Stimulated activated CD4-positive, alpha-beta T cell treated with anti-CD3 and anti-CD28 coated beads, Interleukin-4, amount 100 ng/mL, for 48 hours (primary cell): Measurements from ENCODE around the gene PFN3.

Experiments
- DNase-seq, 2 donors: peaks; one replicate each; pipeline ENCODE4 v3.0.0-alpha.2; 2020; ENCODE audit warnings: low read depth in 2 of 2

Gene PFN3

DNA sequence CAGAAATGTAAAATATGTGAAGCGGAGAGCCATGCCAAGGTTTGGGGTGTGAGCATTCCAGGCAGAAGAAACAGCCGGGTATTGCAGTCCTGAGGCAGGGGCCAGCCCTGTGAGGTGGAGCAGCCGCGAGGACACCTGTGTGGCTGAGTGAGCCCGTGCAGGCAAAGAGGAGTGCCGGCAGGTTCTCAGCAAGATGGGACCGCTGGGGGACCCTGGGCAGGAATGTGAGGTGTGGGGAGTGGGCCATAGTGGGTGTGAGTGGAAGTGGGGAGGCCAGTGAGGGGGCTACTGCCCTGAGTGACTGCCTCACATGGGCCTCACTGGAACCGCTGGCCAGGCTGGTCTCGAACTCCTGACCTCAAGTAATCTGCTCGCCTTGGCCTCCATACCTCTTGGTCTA, 38.0 kb upstream of the PFN3 start:
- no peak for DNase-seq

DNA sequence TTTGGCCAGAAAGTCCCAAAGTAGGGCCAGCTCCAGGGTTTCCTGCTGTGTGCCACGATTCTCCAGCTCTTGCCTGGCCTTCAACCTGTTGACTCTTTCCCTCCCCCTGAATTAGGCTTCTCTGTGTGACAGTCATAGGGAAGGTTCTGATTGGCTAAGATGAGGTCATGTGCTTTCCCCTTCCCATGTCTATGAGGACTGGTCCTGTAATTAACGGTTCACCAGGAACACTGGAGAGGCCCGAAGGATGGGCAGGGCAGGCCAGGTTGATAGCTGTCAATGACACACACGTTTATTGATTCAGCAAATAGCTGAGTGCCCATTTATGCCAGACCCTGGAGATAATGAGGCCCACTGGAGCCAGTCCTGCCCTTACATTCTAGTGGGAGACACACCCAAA, 37.2 kb upstream of the PFN3 start:
- no peak for DNase-seq

DNA sequence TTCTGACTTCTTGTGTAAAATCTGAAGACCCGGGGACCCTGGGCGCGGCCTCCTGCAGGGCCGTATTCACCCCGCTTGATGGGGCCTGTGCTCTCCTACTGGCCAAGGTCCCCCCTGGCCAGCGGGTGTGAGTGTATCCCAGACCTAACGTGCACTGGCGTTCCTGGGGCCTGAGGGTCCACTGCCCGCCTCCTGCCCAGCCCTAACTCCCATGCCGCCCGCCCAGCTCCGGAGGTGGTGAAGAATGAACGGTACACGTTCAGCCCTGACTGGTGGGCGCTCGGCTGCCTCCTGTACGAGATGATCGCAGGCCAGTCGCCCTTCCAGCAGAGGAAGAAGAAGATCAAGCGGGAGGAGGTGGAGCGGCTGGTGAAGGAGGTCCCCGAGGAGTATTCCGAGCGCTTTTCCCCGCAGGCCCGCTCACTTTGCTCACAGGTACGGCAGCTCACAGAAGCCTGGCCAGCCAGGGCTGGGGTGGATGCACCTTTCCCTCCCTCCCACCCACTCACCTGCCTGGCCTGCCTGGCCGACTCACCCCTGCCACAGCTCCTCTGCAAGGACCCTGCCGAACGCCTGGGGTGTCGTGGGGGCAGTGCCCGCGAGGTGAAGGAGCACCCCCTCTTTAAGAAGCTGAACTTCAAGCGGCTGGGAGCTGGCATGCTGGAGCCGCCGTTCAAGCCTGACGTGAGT, 35.5 kb upstream of the PFN3 start:
- no peak for DNase-seq

DNA sequence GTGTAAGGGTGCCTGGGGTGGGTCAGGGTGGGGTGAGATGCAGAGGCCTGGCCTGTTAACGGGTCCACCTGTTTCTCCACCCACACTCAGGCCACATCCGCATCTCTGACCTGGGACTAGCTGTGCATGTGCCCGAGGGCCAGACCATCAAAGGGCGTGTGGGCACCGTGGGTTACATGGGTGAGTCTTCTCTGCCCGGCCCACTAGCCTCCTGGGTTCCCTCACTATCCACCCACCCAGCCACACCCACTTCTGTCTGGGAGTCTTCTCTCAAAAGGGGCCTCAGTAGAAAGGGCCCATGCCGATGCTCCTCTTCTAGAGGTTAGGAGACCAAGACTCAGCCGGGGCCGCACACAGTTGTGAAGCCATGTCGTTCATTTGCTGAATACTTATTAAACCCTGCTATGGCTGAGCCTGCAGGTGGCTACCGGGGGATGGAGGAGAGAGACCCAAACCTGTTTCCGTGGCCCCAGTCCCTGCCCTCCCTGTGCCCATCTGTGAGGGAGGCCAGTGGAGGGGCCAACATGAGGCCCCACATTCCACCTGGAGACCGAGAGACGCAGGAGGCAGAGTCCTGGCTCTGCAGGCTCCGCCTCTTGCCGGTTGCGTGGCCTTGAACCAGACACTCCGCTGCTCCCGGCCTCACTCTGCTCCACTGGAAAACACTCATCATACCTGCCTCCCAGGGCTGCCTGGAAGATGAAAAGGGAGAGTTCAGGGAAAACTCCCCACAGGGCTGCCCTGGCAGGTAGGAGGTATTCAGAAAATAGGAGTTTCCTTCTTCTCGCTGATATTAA, 34.7 kb upstream of the PFN3 start:
- DNase-seq = no peak

DNA sequence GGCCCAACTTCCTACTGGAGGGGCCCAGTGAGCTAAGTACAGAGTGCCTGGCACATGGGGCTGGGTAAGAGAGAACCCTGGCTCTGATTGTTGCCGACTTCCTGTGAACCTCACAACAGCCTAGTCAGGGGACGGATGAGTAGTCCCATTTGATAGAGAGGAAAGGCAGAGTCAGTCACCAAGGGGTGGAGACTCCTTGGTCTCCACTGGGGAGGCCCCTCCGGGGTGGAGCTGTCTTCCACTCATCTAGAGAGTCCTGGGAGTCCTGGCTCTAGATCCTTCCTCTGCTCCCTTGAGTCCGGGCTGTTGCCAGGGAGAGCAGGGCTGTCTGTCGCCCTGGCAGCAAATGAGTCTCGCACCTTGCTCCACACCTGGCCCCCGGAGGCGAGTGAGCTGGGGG, 34.0 kb upstream of the PFN3 start:
- DNase-seq = peak; percentile 50 to 64

DNA sequence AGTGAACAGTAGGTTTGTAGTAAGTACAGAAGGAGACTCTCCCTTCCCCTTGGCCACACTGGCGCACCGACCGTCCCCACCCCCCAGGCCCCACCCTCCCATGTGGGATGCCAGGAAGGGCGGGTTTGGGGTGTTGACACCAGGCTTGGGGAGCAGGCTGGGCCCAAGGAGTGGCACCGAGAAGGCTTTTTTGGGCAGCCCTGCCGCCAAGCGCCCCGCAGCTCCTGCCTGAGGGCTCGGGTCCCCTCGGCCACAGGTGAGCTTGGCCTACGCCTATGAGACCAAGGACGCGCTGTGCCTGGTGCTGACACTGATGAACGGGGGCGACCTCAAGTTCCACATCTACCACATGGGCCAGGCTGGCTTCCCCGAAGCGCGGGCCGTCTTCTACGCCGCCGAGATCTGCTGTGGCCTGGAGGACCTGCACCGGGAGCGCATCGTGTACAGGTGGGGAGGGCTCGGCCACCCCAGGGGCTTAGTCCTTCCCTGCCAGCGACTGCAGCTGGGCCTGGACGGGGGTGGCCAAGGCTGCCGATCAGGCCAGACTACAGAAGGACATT, 33.3 kb upstream of the PFN3 start:
- DNase-seq = no peak

DNA sequence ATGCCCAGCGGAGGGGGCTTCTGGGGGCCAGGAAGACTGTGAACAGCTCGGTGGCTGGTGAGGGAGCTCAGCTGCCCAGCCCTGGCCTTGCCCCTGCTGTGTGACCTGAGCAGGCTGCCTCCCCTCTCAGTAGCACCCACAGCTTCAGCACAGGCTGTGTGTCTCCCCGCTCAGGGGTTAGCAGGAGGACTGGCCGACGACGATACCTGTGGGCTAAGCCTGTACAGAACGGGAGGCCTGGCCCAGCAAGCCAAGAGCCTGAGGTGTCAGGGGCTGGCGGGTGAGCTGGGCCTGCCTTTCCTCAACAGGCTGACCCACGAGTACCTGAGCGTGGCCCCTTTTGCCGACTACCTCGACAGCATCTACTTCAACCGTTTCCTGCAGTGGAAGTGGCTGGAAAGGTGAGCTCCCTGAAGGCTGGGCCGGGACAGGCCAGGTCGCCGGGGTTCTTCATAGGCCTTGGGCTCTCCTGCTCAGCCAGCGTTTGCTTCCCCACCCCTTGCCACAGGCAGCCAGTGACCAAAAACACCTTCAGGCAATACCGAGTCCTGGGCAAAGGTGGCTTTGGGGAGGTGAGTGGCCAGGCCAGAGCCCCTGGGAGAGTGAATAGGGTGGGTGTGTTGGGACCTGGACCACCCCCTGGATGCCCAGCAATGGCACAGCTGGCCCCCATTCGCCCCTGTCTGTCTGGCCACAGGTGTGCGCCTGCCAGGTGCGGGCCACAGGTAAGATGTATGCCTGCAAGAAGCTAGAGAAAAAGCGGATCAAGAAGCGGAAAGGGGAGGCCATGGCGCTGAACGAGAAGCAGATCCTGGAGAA, 32.6 kb upstream of the PFN3 start:
- no peak for DNase-seq

DNA sequence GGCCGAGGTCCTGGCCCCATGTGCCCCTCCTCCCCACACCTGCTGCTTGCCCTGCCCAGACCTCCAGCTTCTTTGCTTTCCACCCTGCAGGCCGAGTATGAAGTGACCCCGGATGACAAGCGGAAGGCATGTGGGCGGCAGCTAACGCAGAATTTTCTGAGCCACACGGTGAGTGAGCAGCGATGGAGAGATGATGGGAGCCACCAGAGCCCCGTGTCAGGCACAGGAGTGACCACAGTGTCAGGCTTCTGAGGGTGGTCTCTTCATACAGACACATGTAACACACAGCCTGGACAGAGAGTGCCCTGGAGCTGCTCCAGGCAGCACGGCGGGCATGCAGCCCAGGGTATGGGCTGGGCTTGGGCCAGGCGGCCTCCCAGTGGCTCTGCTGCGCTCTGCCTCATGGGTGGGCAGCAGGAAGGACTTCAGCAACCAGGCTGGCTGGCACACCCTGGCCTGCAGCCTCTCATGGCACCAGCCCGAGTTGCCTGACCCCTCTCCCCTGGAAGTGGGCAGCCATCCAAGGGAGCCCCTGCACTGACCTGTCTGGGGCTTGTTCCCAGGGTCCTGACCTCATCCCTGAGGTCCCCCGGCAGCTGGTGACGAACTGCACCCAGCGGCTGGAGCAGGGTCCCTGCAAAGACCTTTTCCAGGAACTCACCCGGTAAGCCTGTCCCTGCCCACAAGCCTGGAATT, 31.8 kb upstream of the PFN3 start:
- peak; percentile 52 to 58 for DNase-seq

DNA sequence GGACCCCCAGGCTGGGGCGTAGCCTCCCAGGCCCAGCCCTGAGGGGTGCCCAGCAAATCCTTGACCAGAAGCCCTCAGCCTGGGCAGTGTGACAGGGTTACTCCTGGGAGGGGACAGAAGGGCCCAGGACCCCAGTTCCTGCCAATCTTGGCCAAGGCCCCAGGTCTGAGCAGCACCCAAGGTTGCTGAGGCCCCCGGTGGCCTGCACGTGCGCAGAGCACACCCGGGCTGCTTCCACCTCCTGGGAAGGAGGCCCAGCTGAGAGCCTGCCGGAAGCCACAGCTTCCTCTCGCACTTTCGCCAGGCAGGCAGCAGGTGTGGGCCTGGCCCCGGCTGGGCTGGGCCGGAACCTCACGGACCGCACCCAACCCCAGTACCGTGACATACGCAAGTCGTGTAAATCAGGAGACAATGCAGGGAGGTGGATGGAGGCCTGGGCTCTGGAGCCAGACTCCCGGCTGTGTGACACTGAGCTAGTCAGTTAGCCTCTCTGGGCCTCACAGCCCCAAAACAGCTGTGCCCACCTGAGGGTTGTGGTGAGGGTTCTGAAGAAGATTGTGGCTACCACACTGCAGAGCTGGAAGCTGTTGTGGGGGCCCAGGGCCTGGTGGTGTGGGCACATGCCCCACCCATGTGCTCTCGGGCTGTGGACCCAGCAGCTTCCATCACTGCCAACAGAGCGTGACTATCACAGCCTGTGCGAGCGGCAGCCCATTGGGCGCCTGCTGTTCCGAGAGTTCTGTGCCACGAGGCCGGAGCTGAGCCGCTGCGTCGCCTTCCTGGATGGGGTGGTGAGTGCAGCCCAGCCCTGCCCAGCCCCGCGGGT, 31.1 kb upstream of the PFN3 start:
- DNase-seq = peak; percentile 65 to 71

DNA sequence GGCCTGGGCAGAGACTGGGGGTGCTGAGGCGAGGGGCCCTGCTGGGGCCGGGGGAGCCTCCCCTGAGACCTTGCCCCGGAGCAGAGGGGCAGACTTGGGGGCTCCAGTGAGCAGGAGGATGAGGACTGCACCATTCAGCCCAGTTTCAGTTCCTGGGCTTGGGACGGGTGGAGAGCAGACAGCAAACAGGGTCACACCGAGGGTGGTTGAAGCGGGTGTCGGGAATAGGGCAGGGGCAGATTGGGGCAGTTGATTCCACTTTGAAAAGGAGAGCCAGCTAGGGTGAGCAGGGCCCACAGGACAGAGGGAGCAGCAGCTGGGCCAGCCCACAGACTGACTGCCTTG, 30.5 kb upstream of the PFN3 start:
- no peak for DNase-seq

DNA sequence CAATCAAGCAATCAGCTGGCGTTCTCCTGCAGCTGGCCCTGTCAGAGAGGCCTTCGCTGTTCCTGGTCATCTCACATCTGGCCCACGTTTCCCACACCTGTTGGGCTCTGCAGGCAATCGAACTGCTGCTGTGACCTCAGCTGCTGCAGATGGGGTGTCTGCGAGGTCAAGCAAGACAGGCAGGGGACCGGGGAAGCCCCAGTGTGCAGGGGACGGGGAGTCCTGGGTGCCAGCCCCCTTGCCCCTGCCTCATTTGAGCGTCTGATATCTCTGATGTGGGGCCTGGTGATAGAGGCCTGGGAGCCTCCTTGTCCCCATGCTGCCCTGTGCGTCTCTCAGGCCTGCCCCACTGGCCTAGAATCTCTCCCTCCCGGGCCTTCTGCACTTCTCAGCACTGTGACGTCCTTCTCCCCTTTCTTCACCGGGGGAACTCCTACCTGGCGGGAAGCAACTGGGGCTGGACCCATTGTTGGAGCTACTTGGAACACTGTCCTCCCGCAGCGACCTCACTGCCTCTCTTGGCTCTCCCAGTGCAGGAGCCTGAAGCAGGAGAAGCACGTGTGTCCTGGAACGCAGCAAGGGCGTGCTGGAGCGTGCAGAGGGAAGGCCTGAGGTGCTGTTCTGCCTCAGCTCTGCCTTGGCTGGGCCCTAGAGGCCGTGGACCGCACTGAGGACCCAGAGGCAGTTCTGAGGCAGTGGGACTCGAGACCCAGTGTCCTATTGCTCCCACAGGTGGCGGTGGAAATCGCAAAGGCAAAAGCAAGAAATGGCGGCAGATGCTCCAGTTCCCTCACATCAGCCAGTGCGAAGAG, 29.9 kb upstream of the PFN3 start:
- no peak for DNase-seq

DNA sequence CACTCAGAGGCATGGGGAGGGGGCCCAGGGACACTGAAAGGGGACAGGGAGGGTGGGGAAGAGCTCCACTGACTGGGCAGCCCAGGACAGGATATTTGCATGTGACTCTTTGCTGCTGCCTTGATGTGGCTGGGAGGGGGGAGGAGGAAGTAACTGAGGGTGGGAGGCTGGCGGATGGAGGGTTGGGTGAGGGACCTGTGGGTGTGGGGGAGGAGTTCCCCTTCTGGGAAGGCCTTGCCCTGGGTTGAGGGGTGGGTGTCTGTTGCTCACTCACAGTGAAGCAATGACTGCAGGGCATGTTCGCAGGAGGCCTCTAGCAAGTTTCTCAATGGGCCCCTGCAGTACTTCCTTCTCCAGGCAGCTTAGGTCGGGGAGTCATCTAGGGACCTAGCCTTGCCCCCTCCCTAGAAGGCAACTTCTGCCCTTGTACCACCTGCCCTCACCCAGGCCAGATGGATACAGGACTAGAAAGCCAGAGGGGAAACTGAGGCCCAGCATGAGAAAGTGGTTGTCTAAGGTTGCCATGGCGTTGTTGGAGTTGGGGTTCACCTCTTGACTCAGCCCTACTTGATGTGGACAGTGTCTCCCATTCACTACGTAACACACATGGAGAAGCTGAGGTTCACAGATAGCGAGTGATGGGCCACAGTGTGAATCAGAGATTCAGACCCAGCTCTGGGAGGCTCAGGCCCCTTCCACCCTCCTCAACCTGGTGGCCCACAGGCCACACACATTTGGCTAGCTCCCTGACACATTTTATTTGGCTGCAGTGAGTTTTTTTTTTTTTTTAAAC, 29.0 kb upstream of the PFN3 start:
- DNase-seq = peak; percentile 82 to 89

DNA sequence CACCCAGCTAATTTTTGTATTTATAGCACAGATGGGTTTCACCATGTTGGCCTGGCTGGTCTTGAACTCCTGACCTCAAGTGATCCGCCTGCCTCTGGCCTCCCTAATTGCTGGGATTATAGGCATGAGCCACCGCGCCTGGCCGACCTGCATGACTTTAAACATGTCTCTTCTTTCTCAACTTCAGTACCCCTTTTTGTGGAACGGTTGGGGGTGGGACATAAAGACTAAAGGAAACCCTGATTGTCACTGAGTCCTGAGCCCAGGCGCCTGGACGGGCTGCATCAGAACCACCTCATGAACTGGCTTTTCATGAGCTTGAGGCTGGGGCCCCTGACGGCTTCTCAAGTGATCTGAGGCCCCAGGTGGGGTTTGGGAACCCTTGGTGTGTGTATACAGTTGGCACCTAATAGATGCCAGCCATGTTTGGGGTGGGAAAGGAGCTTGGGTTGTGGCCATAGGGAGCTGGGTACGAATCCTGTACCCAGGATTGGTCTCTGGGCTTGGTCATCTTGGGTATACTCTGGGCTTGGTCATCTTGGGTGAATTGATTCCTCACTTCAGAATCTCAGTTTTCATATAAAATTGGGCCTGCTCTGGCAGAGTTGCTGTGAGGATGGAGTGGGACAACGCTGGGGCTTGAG, 28.2 kb upstream of the PFN3 start:
- DNase-seq = no peak

DNA sequence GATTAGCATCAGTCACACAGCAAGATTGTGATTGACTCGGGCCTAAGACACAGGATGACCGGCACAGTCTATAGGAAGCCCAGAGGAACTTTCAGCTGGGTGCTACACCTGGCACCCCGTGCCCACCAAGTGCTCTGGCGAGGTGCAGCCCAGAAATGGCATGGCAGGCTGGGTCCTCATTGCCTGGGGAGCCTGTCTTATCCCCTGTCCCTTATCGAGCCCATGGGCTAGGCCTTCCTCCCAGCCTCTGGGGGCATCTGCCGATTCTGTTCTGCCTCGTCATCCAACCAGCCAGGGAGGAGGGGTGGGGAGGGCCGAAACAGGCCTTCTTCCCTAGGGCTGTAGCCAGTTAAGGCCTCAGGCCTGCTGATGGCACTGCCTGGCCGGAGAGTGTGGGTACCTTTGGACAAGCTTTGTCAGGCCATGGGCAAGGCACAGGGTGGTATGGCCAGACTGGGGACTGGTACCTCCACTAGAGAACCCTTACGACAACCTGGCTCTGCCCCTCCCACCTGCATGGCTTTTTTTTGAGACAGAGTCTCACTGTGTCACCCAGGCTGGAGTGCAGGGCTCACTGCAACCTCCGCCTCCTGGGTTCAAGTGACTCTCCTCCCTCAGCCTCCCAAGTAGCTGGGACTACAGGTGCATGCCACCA, 27.6 kb upstream of the PFN3 start:
- DNase-seq = no peak

DNA sequence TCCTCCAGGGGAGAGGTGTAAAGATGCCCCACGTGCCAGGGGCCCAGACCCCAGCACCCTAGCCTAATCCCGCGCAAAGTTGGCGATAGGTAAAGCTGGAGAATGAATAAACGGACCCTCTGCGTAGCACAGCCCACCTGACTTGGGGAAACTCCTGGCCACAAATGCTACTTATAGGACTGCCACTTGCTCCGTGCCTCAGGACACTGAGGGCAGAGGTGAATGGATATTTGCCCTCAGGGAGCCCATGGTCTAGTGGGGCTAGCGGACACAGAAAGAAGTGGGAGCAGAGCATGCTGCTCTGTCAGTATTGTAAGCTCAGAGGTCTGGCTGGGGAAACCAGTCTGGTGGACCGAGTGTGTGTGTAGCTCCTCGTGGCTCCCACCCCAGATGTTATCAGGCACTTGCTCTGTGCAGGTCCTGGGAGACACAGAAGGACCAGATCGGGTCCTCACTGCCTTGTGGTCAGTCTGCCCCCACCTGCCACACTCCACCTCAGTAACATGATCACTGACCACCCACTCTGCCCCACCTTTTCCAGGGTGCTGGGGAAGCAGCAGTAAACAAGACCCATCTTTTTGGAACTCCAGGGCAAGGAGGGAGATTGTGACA, 26.9 kb upstream of the PFN3 start:
- no peak for DNase-seq

DNA sequence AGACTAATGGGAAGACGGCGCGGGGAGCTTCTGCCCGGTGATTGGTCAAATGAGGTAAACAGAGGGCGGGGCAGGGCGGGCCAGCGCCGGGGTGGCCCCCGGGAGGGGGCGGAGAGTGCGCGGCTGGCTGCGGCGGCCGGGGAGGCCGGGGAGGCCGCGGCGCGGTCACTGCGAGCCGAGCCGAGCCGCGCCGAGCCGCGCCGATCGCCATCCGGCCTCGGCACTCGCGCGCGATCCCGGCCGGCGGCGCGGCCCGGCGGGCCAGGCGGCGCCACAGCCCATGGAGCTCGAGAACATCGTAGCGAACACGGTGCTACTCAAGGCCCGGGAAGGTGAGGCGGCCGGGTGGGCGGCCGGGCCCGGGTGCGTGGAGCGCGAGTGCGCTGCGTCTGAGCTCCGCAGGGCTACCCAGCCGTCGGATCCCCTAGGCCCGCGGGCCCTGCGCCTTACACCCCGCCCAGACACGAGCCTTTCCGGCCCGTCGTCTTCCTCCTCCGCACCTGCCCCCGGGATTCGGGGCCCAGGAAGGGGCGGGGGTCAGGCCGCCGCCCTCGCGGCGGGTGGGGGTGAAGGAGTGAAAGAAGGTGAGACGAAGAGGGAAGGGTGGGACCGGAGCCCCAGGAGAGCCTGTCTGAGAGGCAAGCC, 26.2 kb upstream of the PFN3 start, which contains the start of gene GRK6:
GRK6 (plus strand) TSS at position 111 of the 645 bp plus-strand sequence; CDS start at position 281, 170 bp downstream.
- peak in 1 of 2 donors; percentile 51 for DNase-seq
